Raji (cell line): ENCODE results near the gene VTI1B.

Source experiments
- POLR2A ChIP-seq: IDR thresholded peaks from 2 replicates; pipeline ENCODE4 v1.6.1; 2011; ENCODE audit warnings: low read depth, low read length, control low read depth; ENCODE audit not compliant: insufficient read depth

VTI1B gene

GRCh38 chr14:67610491-67610890, 63.9 kb downstream of the VTI1B start:
- no peak for TF ChIP-seq POLR2A

GRCh38 chr14:67609642-67610310, 64.7 kb downstream of the VTI1B start:
- TF ChIP-seq POLR2A: no peak

GRCh38 chr14:67607646-67608045, 66.8 kb downstream of the VTI1B start:
- TF ChIP-seq POLR2A: no peak

- no peak for TF ChIP-seq POLR2A
Observed at GRCh38 chr14:67602995-67603545, 71.4 kb downstream of the VTI1B start.

- no peak for TF ChIP-seq POLR2A
Observed at GRCh38 chr14:67602076-67602475, 72.4 kb downstream of the VTI1B start.

- peak; percentile 80 for TF ChIP-seq POLR2A
Observed at GRCh38 chr14:67599698-67600561, 74.5 kb downstream of the VTI1B start, which contains the start of gene PIGH. PIGH (minus strand) TSS chr14:67600268; CDS start chr14:67600203, 65 bp downstream.
